Osteocyte (in vitro differentiated cells): ENCODE results near the gene FANK1. TPM values are rescaled to one million over a fixed set of nuclear protein-coding genes. Genes with fewer than 3 reads are reported as not detected.

Source experiments
- DNase-seq: peaks from one replicate; pipeline ENCODE4 v3.0.0; 2021; ENCODE audit warnings: mixed read lengths; ENCODE audit not compliant: unreplicated experiment; ENCODE audit errors: extremely low spot score
- H3K27ac Mint-ChIP-seq: one replicate; pipeline ENCODE4 v1.8.0; 2021; ENCODE audit warnings: mild to moderate bottlenecking, mixed read lengths; ENCODE audit not compliant: unreplicated experiment
- H3K27me3 Mint-ChIP-seq: one replicate; pipeline ENCODE4 v1.8.0; 2021; ENCODE audit warnings: mixed read lengths; ENCODE audit not compliant: unreplicated experiment
- H3K36me3 Mint-ChIP-seq: one replicate; pipeline ENCODE4 v1.8.0; 2021; ENCODE audit warnings: mixed read lengths; ENCODE audit not compliant: unreplicated experiment
- H3K4me1 Mint-ChIP-seq: one replicate; pipeline ENCODE4 v1.8.0; 2021; ENCODE audit warnings: mixed read lengths; ENCODE audit not compliant: unreplicated experiment
- H3K4me3 Mint-ChIP-seq: one replicate; pipeline ENCODE4 v1.8.0; 2021; ENCODE audit warnings: mild to moderate bottlenecking, moderate library complexity, mixed read lengths; ENCODE audit not compliant: unreplicated experiment
- H3K9me3 Mint-ChIP-seq: one replicate; pipeline ENCODE4 v1.8.0; 2021; ENCODE audit warnings: mixed read lengths; ENCODE audit not compliant: unreplicated experiment
- total RNA-seq: library from RNA; stranded (reverse); gene quantifications from 2 replicates; pipeline ENCODE4 v1.2.1, GENCODE V29; 2021
- TF ChIP-seq, protein P1 (sequence below): fragments of 200-600 bp; sonication (generic); IDR thresholded peaks from 2 replicates; pipeline ENCODE4 v1.5.0; 2021; ENCODE audit warnings: antibody characterized with exemption, mild to moderate bottlenecking, moderate library complexity

The FANK1 gene
- total RNA-seq, 1 donor from 2014 or later: 2.0 TPM

DNA sequence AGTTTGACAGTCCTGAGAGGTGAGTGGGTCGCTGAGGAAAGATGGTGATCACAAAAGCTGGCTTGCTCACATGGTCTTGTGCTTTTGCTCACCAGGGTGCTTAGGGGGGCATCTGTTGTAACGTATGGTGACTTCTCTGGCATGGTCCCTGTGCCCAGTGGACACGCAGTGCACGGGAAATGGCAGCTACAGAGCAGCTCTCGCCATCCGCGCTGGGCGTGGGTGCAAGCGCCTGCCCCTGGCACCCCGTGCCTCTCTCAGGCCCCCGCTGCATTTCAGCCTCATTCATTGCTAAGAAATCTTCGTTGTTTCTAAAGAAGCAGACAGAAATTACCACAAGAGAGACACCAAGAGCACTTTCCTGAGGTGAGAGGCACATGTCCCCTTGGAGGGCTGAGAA lies 101.2 kb downstream of the FANK1 start:
- Mint-ChIP-seq H3K27me3 (no peaks in the 10 kb centered on the region), H3K4me1 (peaks cover 14% of the 10 kb centered on the region), H3K36me3 (peaks cover 6% of the 10 kb centered on the region), H3K27ac (no peak overlapping the region), H3K9me3 (no peaks in the 10 kb centered on the region), H3K4me3 (no peak overlapping the region)
- no peak for DNase-seq
- TF ChIP-seq, protein P1, sequence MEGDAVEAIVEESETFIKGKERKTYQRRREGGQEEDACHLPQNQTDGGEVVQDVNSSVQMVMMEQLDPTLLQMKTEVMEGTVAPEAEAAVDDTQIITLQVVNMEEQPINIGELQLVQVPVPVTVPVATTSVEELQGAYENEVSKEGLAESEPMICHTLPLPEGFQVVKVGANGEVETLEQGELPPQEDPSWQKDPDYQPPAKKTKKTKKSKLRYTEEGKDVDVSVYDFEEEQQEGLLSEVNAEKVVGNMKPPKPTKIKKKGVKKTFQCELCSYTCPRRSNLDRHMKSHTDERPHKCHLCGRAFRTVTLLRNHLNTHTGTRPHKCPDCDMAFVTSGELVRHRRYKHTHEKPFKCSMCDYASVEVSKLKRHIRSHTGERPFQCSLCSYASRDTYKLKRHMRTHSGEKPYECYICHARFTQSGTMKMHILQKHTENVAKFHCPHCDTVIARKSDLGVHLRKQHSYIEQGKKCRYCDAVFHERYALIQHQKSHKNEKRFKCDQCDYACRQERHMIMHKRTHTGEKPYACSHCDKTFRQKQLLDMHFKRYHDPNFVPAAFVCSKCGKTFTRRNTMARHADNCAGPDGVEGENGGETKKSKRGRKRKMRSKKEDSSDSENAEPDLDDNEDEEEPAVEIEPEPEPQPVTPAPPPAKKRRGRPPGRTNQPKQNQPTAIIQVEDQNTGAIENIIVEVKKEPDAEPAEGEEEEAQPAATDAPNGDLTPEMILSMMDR: no peak

DNA sequence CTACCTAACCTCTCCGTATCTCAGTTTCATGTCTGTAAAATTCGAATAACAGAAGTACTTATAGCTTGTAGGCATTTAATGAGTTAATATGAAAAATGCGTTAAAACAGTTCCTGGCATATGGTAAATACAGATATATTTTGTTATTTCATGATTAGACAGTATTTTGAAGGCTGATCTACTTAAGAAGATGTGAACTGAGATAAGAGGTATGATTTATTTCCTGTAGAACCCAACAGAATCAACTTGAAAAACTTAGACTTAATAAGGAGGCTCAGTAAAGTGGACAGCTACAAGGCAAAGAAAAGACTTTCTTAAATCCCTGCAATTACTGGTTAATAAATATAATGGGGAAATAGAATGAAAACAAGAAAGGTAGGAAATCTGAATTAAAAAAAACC lies 103.3 kb downstream of the FANK1 start:
- Mint-ChIP-seq H3K4me3 (no peak overlapping the region), H3K27ac (no peak overlapping the region), H3K4me1 (peaks cover 15% of the 10 kb centered on the region), H3K9me3 (no peaks in the 10 kb centered on the region), H3K36me3 (peaks cover 6% of the 10 kb centered on the region), H3K27me3 (no peaks in the 10 kb centered on the region)
- no peak for DNase-seq
- TF ChIP-seq, protein P1: no peak

DNA sequence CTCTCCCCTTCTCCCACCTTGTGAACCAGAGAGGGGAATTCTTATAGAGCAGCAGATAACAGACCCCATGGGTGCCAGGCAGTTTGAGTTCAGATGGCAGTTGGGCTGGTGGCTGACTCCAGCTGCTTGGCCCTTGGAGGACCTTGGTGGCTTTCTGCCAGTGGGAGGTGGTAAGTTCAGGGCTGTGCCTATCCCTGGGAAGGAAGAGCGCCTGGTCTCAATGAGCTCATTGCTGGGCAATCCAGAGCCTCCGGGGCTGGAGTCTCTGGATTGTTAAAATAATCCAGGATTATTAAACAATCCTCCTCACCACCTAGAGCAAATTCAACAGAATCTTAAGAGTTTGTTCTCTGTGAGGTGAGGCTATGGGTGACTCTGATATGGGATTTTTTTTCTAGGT lies 105.2 kb downstream of the FANK1 start:
- peak overlapping the region; percentile 45 for H3K27ac Mint-ChIP-seq
- no peaks in the 10 kb centered on the region for H3K9me3 Mint-ChIP-seq
- H3K36me3 Mint-ChIP-seq: peaks cover 12% of the 10 kb centered on the region
- no peak overlapping the region for H3K4me3 Mint-ChIP-seq
- DNase-seq: no peak
- no peaks in the 10 kb centered on the region for H3K27me3 Mint-ChIP-seq
- TF ChIP-seq, protein P1: no peak
- peaks cover 15% of the 10 kb centered on the region for H3K4me1 Mint-ChIP-seq

DNA sequence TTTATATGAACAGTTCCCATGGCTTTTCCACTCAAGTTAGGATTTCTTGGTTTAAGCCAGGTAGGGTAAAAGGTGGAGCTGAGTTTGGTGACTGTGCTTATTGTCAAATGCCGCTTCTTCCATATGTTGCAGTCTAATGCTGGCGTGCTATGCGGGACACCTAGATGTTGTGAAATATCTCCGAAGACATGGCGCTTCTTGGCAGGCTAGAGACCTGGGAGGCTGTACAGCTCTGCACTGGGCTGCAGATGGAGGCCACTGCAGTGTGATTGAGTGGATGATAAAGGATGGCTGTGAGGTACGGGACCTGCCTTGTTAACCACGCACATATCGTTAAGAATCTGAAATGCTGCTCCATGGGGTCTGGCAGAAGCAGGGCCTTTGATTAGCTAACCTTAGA lies 108.4 kb downstream of the FANK1 start:
- TF ChIP-seq, protein P1: no peak
- peaks cover 6% of the 10 kb centered on the region for H3K36me3 Mint-ChIP-seq
- DNase-seq: no peak
- H3K27ac Mint-ChIP-seq: no peak overlapping the region
- H3K4me3 Mint-ChIP-seq: no peak overlapping the region
- peaks cover 36% of the 10 kb centered on the region for H3K4me1 Mint-ChIP-seq
- H3K9me3 Mint-ChIP-seq: no peaks in the 10 kb centered on the region
- no peaks in the 10 kb centered on the region for H3K27me3 Mint-ChIP-seq

DNA sequence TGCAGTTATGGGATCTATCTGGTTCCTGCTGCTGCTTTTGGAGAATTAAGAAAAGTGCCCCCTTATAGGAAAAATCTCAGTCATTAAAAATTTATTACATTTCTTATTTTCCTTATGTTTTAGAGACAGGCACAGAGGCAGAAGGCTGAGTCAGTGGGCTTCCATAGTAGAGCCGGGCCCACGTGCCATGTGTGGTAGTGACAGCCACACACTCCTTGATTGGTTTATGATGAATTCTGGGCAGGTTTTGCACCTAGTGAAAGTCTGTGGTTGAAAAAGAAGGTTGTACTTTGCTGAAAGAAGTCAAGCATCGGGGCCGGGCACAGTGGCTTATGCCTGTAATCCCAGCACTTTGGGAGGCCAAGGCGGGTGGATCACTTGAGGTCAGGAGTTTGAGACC lies 109.9 kb downstream of the FANK1 start:
- no peak for DNase-seq
- no peaks in the 10 kb centered on the region for H3K27me3 Mint-ChIP-seq
- TF ChIP-seq, protein P1: no peak
- no peaks in the 10 kb centered on the region for H3K9me3 Mint-ChIP-seq
- H3K4me3 Mint-ChIP-seq: no peak overlapping the region
- H3K4me1 Mint-ChIP-seq: peaks cover 44% of the 10 kb centered on the region
- H3K27ac Mint-ChIP-seq: no peak overlapping the region
- H3K36me3 Mint-ChIP-seq: peaks cover 7% of the 10 kb centered on the region
